Measurements from ENCODE around the gene RNF5.
A peak's percentile ranks its signal among the peaks of the same experiment; 100 is the strongest.
"Not testable (repeated sequence)": the region's sequence is repeated elsewhere in the genome, so short reads cannot be mapped to it uniquely, and the experiment has no call there.

The RNF5 gene, protein sequence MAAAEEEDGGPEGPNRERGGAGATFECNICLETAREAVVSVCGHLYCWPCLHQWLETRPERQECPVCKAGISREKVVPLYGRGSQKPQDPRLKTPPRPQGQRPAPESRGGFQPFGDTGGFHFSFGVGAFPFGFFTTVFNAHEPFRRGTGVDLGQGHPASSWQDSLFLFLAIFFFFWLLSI

DNA sequence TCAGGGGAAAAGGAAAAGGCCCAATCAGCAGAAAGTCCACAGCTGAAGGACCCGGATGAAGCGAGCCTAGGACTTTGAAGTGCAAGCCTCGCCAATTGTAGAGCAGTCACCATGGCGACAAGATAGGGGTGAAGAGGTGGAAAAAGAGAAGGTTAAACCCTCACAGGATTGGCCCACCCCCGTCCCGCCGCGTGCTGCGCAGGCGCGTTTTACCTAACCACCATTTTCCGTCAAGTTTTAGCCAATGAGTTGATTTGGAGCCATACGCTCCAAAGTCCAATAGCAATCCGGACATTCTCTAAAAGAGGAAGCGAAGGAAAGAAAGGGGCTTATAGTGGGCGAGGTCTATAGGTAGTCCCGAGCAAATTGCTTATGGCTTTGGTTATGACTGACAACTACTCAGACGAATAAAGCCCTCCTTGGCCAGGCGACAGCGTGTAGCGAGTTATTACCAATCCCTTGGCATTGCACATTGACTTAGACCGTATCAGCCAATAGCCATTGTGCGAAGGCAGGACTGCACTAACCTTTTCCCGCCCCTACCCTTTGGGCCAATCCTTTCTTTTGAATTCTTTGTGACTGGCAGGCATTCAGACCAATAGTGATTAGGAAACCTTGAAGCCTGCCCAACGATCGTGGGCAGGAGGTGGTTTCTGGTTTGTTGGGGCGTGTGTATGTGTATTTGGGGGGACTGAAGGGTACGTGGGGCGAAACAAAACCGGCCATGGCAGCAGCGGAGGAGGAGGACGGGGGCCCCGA lies at the start of gene RNF5:
Gene RNF5 (plus strand): TSS at position 618 of the 759 bp plus-strand sequence. CDS start 107 bp downstream, at position 725.
- DNase-seq (ENCODE audit: low spot score) = peak; percentile 100

DNA sequence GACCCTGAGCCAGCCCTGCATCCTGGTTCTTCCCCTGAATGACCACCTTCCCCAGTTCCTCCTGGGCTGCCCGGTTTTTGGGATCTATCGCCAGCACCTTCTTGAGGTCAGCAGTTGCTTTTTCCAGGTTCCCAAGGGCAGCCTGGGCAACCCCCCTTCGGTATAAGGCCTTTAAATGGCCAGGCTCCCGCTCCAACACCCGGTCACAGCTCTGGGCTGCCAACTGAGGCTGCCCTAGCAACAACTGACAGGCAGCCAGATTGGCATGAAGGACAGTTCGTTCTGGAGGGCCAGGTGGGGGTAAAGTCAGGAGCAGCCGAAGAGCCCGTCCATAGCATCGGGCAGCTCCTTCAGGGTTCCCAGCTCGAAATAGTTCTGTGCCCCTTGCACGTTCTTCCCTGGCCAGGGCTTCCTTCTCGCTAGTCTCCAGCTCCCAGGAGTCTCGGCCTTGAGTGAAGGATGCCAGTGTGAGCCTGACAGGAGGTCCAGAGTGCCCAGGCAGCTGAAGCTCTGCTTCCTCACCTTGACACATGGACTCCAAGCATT lies 49.4 kb upstream of the RNF5 start:
- peak; percentile 16 for DNase-seq (ENCODE audit: low spot score)

DNA sequence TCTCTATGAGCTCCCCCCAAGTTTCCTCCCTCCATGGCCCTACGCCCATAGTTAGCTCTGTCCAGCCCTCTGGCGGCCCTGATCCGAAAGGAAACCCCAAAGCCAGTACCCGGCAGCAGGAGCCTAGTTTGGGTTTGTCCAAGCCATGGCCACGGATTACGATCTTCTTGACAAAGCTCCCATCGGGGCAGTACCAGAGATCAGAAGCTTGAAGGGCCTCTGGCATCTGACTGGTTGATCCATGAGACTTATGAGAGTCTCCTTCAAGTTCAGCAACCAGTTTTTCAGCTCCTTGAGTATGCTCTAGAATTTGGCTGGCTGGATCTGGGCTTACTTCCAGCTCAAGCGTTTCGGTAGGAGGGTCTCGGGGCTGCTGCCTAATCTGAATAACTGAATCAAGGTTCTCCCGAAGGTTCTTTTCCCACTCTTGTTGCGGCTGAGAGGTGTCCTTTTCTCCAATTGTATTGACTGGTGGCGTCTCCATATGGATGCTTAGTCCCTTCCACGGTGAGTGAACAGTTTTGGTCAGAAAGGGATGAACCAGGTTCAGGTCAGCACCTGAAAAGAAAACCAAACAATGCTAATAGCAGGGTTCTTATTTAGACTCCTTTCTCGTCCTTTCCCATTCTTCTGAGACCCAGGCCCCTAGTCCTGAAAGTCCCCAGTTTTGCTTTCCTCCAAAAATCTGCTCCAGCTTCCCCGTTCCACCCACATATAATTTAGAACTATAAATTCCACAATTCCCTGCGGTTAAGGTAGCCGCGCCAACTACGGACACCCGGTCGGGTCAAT lies 48.7 kb upstream of the RNF5 start:
- peak; percentile 24 for DNase-seq (ENCODE audit: low spot score)

DNA sequence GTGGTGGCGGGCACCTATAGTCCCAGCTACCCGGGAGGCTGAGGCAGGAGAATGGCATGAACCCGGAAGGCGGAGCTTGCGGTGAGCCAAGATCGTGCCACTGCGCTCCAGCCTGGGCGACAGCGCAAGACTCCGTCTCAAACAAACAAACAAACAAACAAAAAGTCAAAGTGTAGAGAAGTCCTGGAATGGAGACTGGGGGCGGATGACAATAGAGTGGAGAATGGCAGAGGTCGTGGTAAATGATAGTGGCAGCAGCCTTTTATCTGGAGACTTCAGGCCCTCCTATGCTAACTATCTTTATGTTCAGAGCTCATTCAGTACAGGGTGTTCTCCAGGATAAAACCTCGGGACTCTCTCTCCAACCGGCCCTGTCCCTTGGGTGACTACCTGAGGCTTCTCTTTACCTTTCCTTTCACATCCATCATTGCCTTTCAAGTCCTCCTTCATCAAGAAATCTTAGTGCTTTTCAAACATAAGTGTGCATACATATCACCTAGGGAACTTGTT lies 46.7 kb upstream of the RNF5 start:
- DNase-seq (ENCODE audit: low spot score) = no peak

DNA sequence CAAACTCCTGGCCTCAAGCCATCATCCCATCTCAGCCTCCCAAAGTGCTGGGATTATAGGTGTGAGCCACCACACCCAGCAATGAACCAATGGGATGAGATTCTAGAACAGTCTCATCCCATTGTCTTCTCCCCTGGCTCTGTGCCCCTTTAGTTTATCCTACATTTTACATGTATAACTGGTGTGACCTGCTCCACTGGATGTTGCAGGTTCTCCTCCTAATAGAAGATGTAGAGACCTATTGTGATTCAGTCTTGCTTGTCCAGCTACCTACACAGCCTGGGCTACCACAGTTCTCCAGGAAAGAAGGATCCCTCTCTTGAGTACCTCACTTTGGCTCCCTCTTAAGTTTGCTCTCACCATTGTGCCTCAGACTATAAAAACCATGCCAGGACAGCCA lies 46.1 kb upstream of the RNF5 start:
- DNase-seq (ENCODE audit: low spot score) = no peak

DNA sequence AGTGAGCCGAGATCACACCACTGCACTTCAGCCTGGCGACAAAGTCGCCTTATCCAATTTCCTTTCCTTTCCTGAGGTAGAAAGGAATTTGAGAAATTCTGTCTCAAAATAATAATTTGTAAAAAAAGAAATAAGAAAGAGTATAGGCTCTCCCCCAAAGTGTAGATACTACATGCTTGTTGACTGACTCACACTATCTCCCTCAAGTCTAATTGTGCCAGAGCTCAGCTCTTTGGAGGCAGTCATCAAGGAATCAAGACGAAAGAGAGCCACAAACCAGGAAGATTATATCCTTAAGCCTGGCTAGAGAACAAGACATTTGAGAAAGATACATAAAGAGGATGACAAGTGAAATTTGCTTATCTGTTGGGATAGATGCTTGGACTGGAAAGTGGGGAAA lies 44.4 kb upstream of the RNF5 start:
- DNase-seq (ENCODE audit: low spot score) = no peak

DNA sequence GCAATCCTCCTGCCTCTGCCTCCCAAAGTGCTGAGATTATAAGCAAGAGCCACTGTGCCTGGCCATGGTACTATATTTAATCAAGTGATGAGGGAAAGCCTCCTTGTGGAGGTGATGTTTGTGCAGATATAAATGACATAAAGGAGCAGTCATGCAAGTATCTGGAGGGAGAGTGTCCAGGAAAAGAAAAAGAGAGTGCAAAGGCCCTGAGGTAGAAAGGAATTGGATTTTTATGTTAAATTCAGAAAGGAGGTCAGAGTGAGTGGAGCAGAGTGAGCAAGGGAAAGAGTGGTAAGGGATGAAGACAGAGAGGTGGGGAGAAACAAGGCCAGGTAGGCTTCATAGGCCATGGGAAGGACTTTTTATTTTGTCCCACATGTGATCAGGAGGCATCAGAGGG lies 40.8 kb upstream of the RNF5 start:
- no peak for DNase-seq (ENCODE audit: low spot score)

DNA sequence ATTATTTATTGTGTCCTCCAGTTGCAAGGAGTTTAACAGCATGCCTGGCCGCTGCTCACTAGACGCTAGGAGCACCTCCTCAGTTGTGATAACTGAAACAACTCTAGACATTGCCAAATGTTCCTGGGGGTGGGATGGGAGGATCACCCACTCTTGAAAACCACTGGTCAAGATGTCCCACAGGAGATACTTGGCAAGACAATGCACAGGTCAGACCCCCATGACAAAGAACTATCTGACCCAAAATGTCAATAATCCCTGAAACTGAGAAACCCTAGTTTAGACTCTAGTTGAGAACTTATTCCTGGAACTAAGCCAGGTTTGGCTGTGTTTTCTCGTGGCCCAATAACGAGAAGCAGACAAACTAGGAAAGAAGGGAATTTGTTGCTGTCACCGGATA lies 38.6 kb upstream of the RNF5 start:
- DNase-seq (ENCODE audit: low spot score) = no peak

DNA sequence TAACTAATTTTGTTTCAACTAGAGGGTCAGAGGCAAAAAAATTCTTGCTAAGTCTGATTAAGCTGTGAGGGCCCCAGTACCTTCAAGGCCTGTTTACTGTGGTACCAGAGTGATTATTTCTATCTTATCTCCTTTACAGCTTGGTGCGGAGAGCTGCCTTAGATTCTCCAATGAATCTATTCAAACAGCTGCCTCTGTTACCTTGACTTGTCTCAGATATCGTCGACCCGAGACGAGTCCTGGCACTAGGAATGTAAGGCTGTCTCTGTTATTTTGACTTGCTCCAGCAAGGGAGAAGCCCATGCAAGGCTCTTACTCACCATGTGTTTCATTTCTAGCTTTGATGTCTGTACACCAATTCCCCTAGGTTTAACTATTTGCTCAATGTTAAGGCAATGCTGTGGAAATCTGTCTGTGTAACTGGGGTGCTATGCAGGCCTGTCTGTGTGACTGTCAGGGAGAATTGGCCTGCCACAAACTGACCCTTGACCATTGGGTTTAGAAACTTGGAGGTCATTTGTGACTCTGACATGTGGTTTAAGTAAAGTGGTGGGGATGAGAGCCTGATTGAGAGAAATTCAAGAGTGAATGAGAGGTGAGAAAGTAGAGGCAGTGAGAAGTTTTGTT lies 37.7 kb upstream of the RNF5 start:
- no peak for DNase-seq (ENCODE audit: low spot score)

DNA sequence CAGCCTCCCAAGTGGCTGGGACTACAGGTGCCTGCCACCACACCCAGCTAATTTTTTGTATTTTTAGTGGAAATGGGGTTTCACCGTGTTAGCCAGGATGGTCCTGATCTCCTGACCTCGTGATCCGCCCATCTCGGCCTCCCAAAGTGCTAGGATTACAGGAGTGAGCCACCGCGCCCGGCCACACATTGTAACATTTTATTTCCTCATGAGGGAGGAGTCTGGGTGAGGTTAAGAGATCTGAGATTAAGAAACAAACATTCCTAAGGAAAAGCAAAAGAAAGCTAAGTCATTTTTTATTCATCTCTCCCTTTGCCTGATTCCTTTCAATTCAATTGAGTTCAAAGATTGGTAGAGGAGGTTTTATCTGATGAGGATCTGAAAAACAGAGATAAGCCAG lies 34.0 kb upstream of the RNF5 start:
- DNase-seq (ENCODE audit: low spot score) = not testable (repeated sequence)

DNA sequence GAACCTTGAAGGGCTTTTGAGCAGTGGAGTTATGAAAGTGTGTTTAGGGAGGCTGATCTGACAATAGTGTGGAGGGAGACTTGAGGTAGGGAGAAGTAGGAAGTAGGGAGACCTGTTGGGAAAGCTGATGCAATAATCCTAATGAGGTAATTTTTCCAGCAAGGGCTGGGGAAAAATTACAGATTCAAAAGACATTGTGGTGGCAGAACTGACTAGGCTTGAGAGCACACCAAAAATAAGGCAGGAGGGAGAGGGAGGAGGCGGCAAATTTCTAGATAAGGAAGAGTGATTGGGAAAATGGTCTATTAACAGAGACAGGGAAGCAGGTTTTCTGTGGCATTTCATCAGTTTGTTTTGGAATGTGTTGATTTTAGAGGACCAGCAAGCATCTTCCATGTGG lies 31.9 kb upstream of the RNF5 start:
- DNase-seq (ENCODE audit: low spot score) = no peak

DNA sequence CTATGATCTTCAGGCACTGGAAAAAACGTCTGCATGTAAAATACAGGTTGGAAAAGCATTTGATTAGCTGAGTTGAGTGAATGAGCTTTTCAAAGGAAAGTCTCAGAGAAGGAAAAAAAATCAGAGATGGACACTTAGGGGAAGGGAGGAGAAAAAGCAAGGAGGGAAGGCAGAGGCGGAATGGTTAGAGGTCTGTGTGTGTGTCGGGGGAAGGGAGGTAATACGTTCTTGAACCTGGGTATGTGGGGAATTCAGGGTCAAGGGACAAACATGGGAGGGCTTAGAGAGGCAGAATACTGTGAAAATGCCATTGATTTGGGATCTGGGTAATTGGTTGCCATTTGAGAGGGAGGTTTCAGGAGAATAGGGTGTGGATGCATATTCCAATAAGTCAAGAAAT lies 31.5 kb upstream of the RNF5 start:
- no peak for DNase-seq (ENCODE audit: low spot score)

DNA sequence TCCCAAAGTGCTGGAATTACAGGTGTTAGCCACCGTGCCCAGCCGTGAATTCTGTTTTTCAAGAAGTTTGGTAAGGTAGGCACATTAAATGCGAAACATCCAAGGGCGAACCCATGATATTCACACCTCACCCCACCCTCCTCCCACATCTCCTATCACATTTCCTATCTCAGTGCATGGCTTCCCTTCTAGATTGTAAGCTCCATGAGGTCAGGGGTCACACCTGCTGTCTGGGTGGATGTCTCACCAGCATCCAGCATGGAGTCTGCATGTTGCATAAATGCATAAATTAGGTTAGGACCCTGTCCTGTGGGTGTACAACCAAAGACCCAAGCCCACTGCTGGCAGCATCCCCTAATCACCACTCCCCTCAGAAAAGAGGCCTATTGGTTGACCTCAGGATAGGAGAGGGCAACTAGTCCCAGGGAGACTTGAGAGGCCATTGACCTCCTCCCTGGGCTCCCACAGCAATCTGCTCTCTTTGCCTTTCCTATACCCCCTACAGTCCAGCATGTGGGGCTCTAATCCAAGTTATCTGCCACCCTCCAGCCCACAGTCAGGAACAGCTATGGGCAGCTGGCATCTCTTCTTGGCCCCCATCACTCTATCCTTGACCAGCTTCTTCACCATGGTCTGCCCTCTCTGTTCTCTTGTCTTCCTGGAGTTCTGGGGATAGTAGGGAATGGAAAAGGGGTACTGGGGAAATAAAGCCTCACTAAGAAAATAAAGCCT lies 30.6 kb upstream of the RNF5 start:
- DNase-seq (ENCODE audit: low spot score) = no peak

DNA sequence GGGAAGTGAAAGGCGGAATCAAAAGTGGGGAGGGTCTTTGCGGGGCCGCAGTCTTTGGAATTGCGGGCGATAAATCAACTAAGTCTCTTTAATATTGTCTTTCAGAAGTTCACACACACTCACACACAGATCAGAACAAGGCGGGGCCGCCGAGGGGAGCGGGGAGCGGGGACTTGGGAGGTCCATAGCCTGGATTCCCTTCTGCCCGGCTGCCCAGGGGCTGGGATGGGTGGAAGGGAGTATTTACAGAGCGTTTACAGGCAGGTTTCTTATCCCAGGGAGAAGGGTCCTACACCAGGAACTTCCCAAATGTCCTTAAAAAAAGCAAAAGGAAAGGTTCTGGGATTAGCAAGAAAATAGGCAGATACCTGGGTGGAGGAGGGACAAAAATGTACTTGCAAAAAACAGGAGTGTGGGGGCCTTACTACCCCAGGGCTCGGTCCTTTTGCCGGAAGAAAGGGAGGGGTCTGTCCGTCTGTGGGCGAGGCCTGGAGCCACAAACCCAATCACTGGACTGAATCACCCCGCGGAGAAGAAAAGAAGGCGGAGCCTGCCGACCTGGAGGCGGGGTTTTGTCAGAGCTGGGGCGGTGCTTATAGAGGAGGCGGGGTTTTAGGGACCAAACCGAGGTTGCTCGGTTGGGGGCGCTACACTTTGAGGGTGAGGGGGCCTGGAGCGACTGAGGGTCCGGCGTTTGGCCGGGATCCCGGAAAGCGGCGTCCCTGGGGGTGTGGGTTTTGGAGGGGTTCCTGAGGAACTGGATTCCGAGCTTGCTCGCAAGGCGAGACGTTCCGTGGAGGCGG lies 29.7 kb upstream of the RNF5 start:
- peak; percentile 23 for DNase-seq (ENCODE audit: low spot score)

DNA sequence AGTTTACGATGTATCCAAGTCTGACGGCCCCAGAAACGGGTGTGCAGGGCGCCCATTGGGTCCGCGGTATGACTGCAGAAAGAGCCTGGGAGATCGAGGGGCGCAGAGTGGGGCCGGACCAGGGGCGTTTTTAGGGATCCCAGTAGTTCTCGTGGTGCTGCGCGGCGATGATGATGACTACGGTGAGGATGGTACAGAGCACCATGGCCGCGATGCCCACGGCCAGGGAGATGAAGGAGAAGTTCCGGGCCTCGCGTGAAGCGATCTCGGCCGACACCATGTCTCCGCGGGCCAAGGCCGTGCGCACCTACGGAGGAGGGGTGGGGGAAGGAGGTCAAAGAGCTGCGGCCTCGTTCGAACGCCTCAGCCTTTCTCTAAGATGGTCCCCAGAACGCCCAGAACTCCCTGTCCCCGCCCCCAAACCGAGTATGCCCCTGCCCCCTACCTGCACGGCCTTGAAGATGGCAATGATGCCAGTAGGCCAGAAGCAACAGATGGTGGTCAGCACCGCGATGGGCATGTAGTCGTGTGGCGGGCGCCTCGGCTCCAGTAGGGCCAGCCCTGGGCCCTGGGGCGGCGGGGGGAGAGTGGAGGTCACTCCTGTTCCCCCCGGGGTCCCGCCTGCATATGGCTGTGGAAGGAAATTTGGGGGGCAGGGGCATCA lies 29.0 kb upstream of the RNF5 start:
- DNase-seq (ENCODE audit: low spot score) = no peak

DNA sequence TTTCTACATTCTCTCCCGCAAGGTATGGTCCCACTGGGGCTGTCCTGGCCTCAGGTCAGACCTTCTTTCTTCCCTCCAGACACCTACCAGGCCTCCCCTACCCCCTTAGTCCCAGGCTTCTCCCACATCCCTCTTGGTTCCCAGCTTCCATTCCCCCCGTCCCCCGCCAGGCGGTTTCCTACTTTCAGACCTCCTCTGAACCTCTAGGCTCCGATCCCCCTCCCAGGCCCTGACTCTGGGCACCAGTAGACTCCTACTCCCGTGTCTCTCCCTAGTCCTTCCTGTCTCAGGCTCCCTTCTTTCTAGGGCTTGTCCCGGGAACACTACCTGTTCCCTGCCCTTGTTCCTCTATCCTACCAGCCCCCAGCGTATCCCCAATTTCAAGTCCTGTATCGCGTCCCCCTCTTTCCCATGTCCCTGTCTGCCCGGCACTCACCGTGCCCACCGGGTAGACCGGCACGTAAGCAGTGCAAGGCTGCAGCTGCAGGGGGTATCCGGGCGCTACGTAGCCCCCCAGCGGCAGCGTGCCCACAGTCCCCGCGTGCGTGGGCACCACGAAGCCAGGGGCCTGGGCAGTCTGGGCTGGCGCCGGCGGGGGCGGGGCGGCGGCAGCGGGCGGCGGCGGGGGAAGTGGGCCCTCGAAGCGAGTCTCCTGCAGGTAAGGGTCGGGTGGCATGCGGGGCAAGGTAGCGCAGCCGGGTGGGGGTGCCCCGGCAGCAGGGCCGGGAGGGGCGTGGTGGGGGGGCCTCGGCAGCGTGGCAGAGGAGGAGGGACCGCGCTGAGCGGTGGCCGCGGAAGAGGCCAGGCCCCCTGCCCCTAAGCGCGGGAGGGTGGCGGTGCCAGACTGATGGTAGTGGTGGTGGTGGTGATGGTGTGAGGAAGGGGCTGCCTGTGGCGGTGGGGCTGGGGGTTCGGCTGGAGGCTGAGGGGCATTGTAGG lies 28.0 kb upstream of the RNF5 start:
- no peak for DNase-seq (ENCODE audit: low spot score)

DNA sequence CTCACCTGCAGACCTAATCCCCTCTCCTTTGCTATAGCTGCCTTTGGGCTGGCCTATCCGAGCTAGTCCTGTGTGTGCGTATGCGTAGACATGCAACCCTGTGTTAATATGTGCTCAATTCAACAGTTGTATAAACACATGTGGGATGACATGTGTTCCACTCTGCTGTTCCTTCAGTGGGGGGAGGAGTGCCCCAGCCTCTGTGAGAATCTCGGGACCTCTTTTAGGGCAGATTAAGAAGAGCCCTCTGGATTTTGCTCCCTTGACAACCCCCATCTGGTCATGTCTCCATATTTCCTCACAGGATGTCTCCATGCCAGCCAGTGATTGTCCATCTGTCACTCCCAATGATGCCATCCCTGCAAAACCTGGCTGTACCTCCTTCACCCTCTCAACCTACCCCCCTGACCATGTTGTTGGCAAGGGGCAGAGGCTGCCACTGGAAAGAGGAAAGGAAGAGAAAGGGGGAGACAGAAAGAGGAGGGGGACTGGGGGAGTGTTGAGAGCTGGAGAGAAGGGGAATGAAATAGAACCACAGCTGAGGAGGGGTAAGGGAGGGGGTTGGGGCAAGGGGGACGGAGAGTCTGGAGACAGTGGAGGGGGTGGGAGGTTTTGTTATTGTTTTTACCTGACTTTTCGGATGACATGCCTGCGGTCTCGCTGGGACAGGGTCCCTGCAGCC lies 26.9 kb upstream of the RNF5 start:
- DNase-seq (ENCODE audit: low spot score) = peak; percentile 29
